WTC11 (cell line): ENCODE results near the gene SLC30A4.

Experiments used
- ATF1 ChIP-seq: sonication (generic); formaldehyde crosslinking; IDR thresholded peaks from 2 replicates; pipeline ENCODE4 v1.8.1; 2023; ENCODE audit warnings: mild to moderate bottlenecking, moderate library complexity, missing genetic modification reagents
- JUN ChIP-seq: sonication (generic); formaldehyde crosslinking; IDR thresholded peaks from 2 replicates; pipeline ENCODE4 v1.8.0; 2023; ENCODE audit warnings: mild to moderate bottlenecking, missing genetic modification reagents
- NFATC4 ChIP-seq: fragments of 250-450 bp; sonication (Bioruptor Pico); IDR thresholded peaks from 2 replicates; pipeline ENCODE4 v1.9.0; 2021; ENCODE audit warnings: mild to moderate bottlenecking
- TEAD4 ChIP-seq: sonication (generic); formaldehyde crosslinking; IDR thresholded peaks from 2 replicates; pipeline ENCODE4 v1.8.0; 2022; ENCODE audit warnings: mild to moderate bottlenecking, missing genetic modification reagents
- ZBTB21 ChIP-seq: sonication (generic); formaldehyde crosslinking; IDR thresholded peaks from 2 replicates; pipeline ENCODE4 v1.8.1; 2023; ENCODE audit warnings: mild to moderate bottlenecking, missing genetic modification reagents, borderline replicate concordance
- TF ChIP-seq, protein P1 (sequence below): fragments of 200-600 bp; IDR thresholded peaks from 2 replicates; pipeline ENCODE4 v1.8.0; 2022; ENCODE audit warnings: antibody characterized with exemption
- TF ChIP-seq, protein P2 (sequence below): sonication (generic); formaldehyde crosslinking; IDR thresholded peaks from 2 replicates; pipeline ENCODE4 v1.8.0; 2022; ENCODE audit warnings: mild to moderate bottlenecking, missing genetic modification reagents

DNA sequence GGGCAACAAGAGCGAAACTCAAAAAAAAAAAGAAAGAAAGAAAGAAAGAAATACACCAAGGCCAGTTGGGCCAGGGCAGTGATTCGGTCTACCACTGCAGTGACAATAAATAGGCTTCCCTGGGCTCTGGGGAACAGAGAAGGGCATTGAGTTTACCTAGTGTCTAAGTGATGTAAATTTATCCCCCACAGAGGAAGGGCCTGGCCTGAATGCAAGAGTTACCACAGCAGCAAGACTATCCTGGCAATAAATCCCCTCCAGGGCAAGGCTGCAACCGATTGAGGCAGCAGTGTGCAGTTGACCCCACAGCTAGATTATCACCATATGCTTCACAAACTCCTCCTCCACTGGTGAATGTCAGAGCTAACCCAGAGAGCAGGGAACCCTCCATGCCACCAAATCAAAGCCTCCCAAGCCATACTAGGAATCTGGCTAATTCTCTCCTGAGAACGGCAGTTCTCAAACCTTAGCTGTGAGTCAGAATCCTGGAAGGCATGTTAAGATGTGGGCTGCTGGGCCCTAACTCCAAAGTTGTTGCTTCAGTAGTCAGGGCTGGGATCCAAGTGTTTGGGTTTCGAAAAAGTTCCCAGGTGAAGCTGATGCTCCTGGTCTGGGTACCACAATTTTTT lies 79.9 kb downstream of the SLC30A4 start:
- TF ChIP-seq, protein P1, sequence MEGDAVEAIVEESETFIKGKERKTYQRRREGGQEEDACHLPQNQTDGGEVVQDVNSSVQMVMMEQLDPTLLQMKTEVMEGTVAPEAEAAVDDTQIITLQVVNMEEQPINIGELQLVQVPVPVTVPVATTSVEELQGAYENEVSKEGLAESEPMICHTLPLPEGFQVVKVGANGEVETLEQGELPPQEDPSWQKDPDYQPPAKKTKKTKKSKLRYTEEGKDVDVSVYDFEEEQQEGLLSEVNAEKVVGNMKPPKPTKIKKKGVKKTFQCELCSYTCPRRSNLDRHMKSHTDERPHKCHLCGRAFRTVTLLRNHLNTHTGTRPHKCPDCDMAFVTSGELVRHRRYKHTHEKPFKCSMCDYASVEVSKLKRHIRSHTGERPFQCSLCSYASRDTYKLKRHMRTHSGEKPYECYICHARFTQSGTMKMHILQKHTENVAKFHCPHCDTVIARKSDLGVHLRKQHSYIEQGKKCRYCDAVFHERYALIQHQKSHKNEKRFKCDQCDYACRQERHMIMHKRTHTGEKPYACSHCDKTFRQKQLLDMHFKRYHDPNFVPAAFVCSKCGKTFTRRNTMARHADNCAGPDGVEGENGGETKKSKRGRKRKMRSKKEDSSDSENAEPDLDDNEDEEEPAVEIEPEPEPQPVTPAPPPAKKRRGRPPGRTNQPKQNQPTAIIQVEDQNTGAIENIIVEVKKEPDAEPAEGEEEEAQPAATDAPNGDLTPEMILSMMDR: no peak
- TF ChIP-seq JUN (CRISPR knock-in tag): no peak
- TF ChIP-seq, protein P2, sequence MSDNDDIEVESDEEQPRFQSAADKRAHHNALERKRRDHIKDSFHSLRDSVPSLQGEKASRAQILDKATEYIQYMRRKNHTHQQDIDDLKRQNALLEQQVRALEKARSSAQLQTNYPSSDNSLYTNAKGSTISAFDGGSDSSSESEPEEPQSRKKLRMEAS (CRISPR knock-in tag): no peak
- TF ChIP-seq ZBTB21 (CRISPR knock-in tag): no peak
- no peak for TF ChIP-seq NFATC4 (CRISPR knock-in tag)
- no peak for TF ChIP-seq TEAD4 (CRISPR knock-in tag)
- TF ChIP-seq ATF1: no peak
